Duodenal mucosa (tissue), 2 donors: ENCODE measurements around the gene MLC1.

Experiments
- H3K27ac ChIP-seq: one replicate; pipeline ENCODE4 v1.7.0; 2013; ENCODE audit warnings: low read depth, low read length
- H3K27me3 ChIP-seq, 2 donors: one replicate each; pipeline ENCODE4 v1.7.0; 2013; ENCODE audit warnings: low read length in 2 of 2, control low read depth in 1 of 2; ENCODE audit not compliant: insufficient read depth in 2 of 2, control insufficient read depth in 1 of 2
- H3K36me3 ChIP-seq, 2 donors: one replicate each; pipeline ENCODE4 v1.7.0; 2013; ENCODE audit warnings: low read length in 2 of 2, control low read depth in 1 of 2; ENCODE audit not compliant: insufficient read depth in 2 of 2, control insufficient read depth in 1 of 2
- H3K4me1 ChIP-seq, 2 donors: one replicate each; pipeline ENCODE4 v1.7.0; 2013; ENCODE audit warnings: low read length in 2 of 2, control low read depth in 1 of 2; ENCODE audit not compliant: insufficient read depth in 2 of 2, control insufficient read depth in 1 of 2
- H3K4me3 ChIP-seq, 2 donors: one replicate each; pipeline ENCODE4 v1.7.0; 2013; ENCODE audit warnings: low read length in 2 of 2, low read depth in 1 of 2
- H3K9ac ChIP-seq, 2 donors: one replicate each; pipeline ENCODE4 v1.7.0; 2013; ENCODE audit warnings: low read length in 2 of 2, low read depth in 1 of 2
- H3K9me3 ChIP-seq, 2 donors: one replicate each; pipeline ENCODE4 v1.7.0; 2013; ENCODE audit warnings: low read length in 2 of 2, control low read depth in 1 of 2; ENCODE audit not compliant: control insufficient read depth in 1 of 2

Gene MLC1

DNA sequence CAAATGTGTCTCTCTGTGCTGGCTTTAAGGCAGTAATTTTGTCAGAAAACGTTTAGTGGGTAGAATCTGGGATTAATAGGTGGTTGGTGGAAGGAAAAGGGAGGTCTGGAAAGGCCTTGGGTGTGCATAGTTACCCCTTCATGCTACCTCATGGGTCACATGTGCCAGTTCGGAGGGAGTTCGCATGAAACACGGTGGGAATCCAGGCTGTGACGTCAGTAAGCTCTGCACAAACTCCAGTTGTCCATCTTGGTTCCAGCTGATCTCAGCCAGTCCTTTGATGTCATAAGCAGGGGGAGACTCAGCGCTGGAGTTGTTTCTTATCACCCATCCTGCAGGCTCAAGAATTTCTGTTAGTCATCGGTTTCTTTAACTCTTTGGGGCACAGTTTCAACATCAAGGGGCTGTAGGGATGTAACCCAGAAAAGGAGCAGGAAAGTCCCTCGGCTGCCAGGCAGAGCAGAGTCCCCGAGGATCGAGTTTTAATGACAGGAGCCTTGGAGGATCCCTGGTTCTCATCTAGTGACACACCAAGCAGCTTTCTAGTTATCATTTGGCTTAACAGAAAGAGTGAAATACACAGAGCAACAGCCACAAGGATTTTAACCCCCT, 33.4 kb upstream of the MLC1 start:
- Histone ChIP-seq H3K27me3 (peaks cover 0 to 9% of the 10 kb centered on the region in 2 donors), H3K36me3 (no peaks in the 10 kb centered on the region), H3K4me1 (no peaks in the 10 kb centered on the region), H3K27ac (no peak overlapping the region), H3K9me3 (peaks cover 5% of the 10 kb centered on the region in 2 donors), H3K9ac (no peak overlapping the region), H3K4me3 (no peak overlapping the region)

DNA sequence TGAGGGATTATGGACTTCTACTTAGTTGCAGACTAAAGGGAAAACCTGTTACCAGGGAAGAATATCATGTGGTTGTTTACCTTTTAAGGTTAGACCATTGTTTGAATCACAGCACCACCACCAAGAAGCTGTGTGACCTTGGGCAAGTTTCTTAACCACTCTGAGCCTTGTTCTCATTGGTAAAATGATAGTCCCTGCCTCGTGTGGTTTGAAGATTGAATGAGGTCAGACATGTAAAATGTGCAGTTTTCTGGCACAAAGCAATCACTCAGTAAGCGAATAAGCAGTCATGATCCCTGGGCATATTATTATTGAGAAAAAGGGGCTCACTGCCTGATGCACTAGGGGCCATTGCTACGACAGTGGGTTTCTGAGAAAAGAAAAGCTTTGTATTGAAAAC, 32.9 kb upstream of the MLC1 start:
- Histone ChIP-seq H3K4me1 (no peaks in the 10 kb centered on the region), H3K27ac (no peak overlapping the region), H3K9ac (no peak overlapping the region), H3K27me3 (peaks cover 0 to 9% of the 10 kb centered on the region in 2 donors), H3K9me3 (peaks cover under 1 to 3% of the 10 kb centered on the region in 2 donors), H3K36me3 (no peaks in the 10 kb centered on the region), H3K4me3 (no peak overlapping the region)

DNA sequence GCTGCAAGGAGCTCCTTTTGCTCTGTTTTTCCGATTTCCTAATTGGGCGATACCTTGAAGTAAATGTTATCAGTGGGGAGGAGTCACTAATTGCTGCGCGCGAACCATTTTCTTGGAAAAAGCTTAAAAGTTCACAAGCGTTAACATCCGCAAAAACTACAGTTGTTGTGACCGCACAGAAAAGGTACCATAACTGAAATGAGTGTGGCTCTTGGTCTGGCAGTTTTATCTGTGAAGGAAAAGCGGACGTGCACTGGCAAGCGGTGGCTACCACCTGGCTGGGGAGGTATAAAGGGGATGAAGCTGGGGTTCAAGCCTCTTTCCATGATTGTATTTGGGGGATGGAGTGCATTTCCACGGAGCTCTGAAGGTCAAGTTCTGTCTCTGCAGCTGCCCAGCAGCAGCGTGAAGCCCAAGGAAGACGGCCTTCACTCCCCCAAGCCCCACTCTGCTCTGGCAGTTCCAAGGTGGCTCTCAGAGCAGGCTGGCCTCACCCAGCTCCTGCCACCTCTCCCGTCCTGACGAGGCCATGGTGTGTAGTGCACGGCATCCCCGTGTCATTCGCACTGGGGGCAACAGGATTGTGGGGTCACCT, 32.0 kb upstream of the MLC1 start:
- Histone ChIP-seq H3K27me3 (peaks cover 0 to 9% of the 10 kb centered on the region in 2 donors), H3K4me3 (no peak overlapping the region), H3K9me3 (no peaks in the 10 kb centered on the region), H3K9ac (no peak overlapping the region), H3K4me1 (no peaks in the 10 kb centered on the region), H3K27ac (no peak overlapping the region), H3K36me3 (no peaks in the 10 kb centered on the region)

GRCh38 chr22:50115693-50116092, 30.5 kb upstream of the MLC1 start:
- Histone ChIP-seq H3K36me3 (no peaks in the 10 kb centered on the region), H3K27ac (no peak overlapping the region), H3K9ac (no peak overlapping the region), H3K27me3 (peaks cover 0 to 9% of the 10 kb centered on the region in 2 donors), H3K4me1 (no peaks in the 10 kb centered on the region), H3K9me3 (no peaks in the 10 kb centered on the region), H3K4me3 (no peak overlapping the region)

DNA sequence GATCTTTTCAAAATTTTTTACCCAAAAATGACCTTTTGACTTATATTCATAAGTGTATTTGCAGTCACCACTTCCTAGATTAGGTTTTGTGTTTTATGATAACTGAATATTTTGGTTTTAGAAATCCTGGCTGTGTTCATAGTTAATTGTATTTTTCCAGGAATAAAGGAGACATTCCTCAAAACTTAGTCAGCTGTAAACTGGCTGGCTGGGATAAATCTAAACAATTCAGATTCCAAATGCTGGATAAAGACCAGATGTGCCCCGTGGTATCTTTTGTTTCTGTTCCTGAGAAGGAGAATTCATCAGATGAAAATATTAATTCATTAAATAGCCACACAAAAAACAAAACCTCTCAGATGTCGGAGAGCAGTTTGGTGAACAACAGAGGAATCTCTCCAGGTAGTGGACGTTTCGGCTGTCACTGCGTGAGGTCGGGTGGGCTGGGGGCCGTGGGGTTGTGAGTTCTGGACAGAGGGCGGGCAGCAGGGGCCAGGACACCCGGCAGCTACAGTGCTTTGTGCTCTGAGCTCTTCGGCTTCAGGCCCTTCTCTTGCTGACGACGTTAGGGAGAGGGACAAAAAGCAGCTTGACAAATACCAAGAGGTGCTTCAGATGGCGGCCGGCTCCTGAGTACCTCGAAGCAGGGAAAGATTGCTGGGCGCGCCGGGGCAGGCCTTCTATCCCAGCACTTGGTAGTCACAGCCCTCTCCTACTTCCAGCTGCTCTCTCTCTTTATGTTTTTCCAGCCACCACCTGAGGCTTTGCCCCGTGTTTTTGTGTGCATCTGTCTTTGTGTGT, 29.2 kb upstream of the MLC1 start:
- Histone ChIP-seq H3K9ac (no peak overlapping the region), H3K4me3 (no peak overlapping the region), H3K27me3 (peaks cover 0 to 9% of the 10 kb centered on the region in 2 donors), H3K27ac (no peak overlapping the region), H3K36me3 (no peaks in the 10 kb centered on the region), H3K4me1 (no peaks in the 10 kb centered on the region), H3K9me3 (no peaks in the 10 kb centered on the region)

GRCh38 chr22:50112151-50113118, 27.2 kb upstream of the MLC1 start:
- H3K4me3 ChIP-seq: no peak overlapping the region
- no peaks in the 10 kb centered on the region for H3K4me1 ChIP-seq
- H3K27ac ChIP-seq: no peak overlapping the region
- no peaks in the 10 kb centered on the region for H3K9me3 ChIP-seq
- no peak overlapping the region for H3K9ac ChIP-seq
- no peaks in the 10 kb centered on the region for H3K36me3 ChIP-seq
- H3K27me3 ChIP-seq: peaks cover 0 to 6% of the 10 kb centered on the region in 2 donors

GRCh38 chr22:50111056-50111455, 25.8 kb upstream of the MLC1 start:
- no peaks in the 10 kb centered on the region for H3K36me3 ChIP-seq
- H3K4me1 ChIP-seq: no peaks in the 10 kb centered on the region
- H3K9me3 ChIP-seq: no peaks in the 10 kb centered on the region
- H3K27ac ChIP-seq: no peak overlapping the region
- H3K9ac ChIP-seq: no peak overlapping the region
- H3K4me3 ChIP-seq: no peak overlapping the region
- H3K27me3 ChIP-seq: peaks cover 0 to 3% of the 10 kb centered on the region in 2 donors

GRCh38 chr22:50107529-50107928, 22.3 kb upstream of the MLC1 start:
- no peaks in the 10 kb centered on the region for H3K36me3 ChIP-seq
- no peaks in the 10 kb centered on the region for H3K9me3 ChIP-seq
- H3K4me1 ChIP-seq: no peaks in the 10 kb centered on the region

GRCh38 chr22:50105208-50106100, 20.2 kb upstream of the MLC1 start:
- no peaks in the 10 kb centered on the region for H3K4me1 ChIP-seq
- peak overlapping the region in 1 of 2 donors; percentile 12 for H3K9ac ChIP-seq
- no peaks in the 10 kb centered on the region for H3K36me3 ChIP-seq
- H3K9me3 ChIP-seq: no peaks in the 10 kb centered on the region
- peak overlapping the region; percentile 18 to 45 for H3K4me3 ChIP-seq
- H3K27ac ChIP-seq: no peak overlapping the region
- H3K27me3 ChIP-seq: no peaks in the 10 kb centered on the region

More at GRCh38 chr22:50107529-50107928, 22.3 kb upstream of the MLC1 start:
- no peak overlapping the region for H3K9ac ChIP-seq
- no peak overlapping the region for H3K4me3 ChIP-seq
- H3K27me3 ChIP-seq: no peaks in the 10 kb centered on the region
- no peak overlapping the region for H3K27ac ChIP-seq
